Smooth muscle cell (in vitro differentiated cells): ENCODE data around the gene PHF1. TPM values are rescaled to one million over a fixed set of nuclear protein-coding genes. Genes with fewer than 3 reads are reported as not detected.

Source experiments
- DNase-seq: peaks from one replicate; lab custom pipeline; 2025; ENCODE audit not compliant: unreplicated experiment; lab: John Stamatoyannopoulos, UW
- H2AFZ ChIP-seq: fragments of 200-600 bp; sonication (generic); 2 replicates; pipeline ENCODE4 v1.6.0; 2016; ENCODE audit warnings: antibody characterized with exemption, low read depth, mild to moderate bottlenecking
- H3F3A ChIP-seq: fragments of 200-600 bp; sonication (generic); 2 replicates; pipeline ENCODE4 v1.6.0; 2017; ENCODE audit warnings: antibody characterized with exemption, low read depth
- H3K27ac ChIP-seq: fragments of 200-600 bp; sonication (generic); 2 replicates; pipeline ENCODE4 v1.5.1; 2016; ENCODE audit warnings: low read depth, mild to moderate bottlenecking
- H3K27me3 ChIP-seq: fragments of 200-600 bp; sonication (generic); 2 replicates; pipeline ENCODE4 v1.6.1; 2016; ENCODE audit warnings: low read depth, mild to moderate bottlenecking
- H3K36me3 ChIP-seq: fragments of 200-600 bp; sonication (generic); 2 replicates; pipeline ENCODE4 v1.5.1; 2016; ENCODE audit warnings: low read depth
- H3K4me1 ChIP-seq: fragments of 200-600 bp; sonication (generic); 2 replicates; pipeline ENCODE4 v1.5.1; 2016; ENCODE audit warnings: low read depth
- H3K4me2 ChIP-seq: fragments of 200-600 bp; sonication (generic); 2 replicates; pipeline ENCODE4 v1.6.0; 2016; ENCODE audit warnings: mild to moderate bottlenecking
- H3K4me3 ChIP-seq: fragments of 200-600 bp; sonication (generic); 2 replicates; pipeline ENCODE4 v1.5.1; 2016; ENCODE audit warnings: mild to moderate bottlenecking
- H3K79me2 ChIP-seq: fragments of 200-600 bp; sonication (generic); 2 replicates; pipeline ENCODE4 v1.6.0; 2016; ENCODE audit warnings: low read depth, mild to moderate bottlenecking
- H3K9ac ChIP-seq: fragments of 200-600 bp; sonication (generic); 2 replicates; pipeline ENCODE4 v1.6.0; 2016; ENCODE audit warnings: low read depth
- H3K9me3 ChIP-seq: fragments of 200-600 bp; sonication (generic); replicated peaks from 2 replicates; pipeline ENCODE4 v1.5.1; 2016; ENCODE audit warnings: low read depth
- H4K20me1 ChIP-seq: fragments of 200-600 bp; sonication (generic); 2 replicates; pipeline ENCODE4 v1.6.0; 2016; ENCODE audit warnings: low read depth
- CTCF ChIP-seq: fragments of 200-600 bp; sonication (generic); IDR thresholded peaks from 2 replicates; pipeline ENCODE4 v1.5.1; 2017; ENCODE audit warnings: borderline replicate concordance, mild to moderate bottlenecking, antibody characterized with exemption; ENCODE audit not compliant: insufficient read depth, poor library complexity, severe bottlenecking
- WGBS: methylation state at CpG from one replicate; pipeline ENCODE4 v1.1.7; 2016; ENCODE audit warnings: low lambda C conversion rate; 5-methylcytosine and 5-hydroxymethylcytosine counted together
- microRNA-seq: library from miRNA; unstranded; fragments of <30 nt; microRNA quantifications from one replicate; pipeline ENCODE4, GENCODE V29; 2016; ENCODE audit warnings: borderline number of aligned reads
- polyA plus RNA-seq: library from polyadenylated mRNA; unstranded; fragments of >200 nt; fragmentation: Nextera tagmentation; extraction: Ambion mirVana; gene quantifications from 2 replicates; pipeline ENCODE4 v1.2.1, GENCODE V29; 2016
- small RNA-seq: library from RNA; depleted of rRNA; stranded (forward); fragments of <200 nt; gene quantifications from one replicate; pipeline ENCODE3, GENCODE V24; 2014
- total RNA-seq: library from RNA; depleted of rRNA; stranded (reverse); fragments of >200 nt; gene quantifications from 2 replicates; pipeline ENCODE4 v1.2.3, GENCODE V29; 2014

The PHF1 gene
- total and polyA plus RNA-seq, 2 experiments from 2014 or later = 36.9 to 39.3 TPM

DNA sequence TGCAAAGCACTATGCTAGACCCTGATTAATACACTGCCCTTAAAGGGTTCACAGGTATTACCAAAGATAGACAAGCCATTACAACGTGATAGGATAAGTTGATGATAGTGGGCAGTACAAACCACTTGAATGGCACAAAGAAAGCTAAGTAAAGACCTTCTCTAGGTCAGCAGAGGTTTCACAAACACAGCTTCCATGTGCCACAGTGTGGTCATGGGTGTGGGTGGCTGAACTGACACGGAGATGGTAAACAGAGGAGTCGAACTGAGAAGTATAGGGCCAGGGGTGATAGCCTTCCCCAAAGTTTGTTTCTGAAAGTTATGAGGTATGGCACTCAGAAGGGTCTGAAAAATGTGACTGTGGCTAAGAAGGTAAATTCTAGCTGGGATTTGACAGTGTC, 47.9 kb downstream of the PHF1 start:
- Histone ChIP-seq H3K4me3 (no peak overlapping the region), H3K9me3 (no peaks in the 10 kb centered on the region), H3K4me2 (no peak overlapping the region), H3K27ac (no peak overlapping the region), H3K4me1 (peaks cover 5% of the 10 kb centered on the region), H2AFZ (no peak overlapping the region), H3K9ac (no peak overlapping the region), H3K27me3 (peaks cover 7% of the 10 kb centered on the region), H3F3A (no peaks in the 10 kb centered on the region), H4K20me1 (no peaks in the 10 kb centered on the region), H3K79me2 (peaks cover 15% of the 10 kb centered on the region), H3K36me3 (no peaks in the 10 kb centered on the region)
- no peak for DNase-seq
- 92% methylated on average over 3 of the region's 3 CpGs for WGBS
- TF ChIP-seq CTCF = no peak

DNA sequence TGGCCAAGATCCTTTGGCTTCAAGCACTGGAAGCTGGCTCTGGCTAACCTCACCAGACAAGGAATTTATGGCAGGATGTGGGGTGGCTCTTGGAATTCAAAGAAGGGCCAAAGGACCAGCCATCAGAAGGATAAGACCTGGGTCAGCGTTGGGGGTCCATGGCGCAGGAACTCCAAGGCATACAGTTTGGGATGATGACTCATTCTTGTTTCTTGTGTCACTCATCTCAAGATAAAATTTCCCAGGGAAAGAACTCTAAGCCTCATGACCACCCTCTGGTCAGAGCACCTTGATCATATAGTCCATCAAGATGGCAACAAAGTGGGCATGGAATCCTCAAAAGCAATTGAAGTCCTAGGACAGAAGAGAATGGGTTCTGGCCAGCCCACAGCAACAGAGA, 48.4 kb downstream of the PHF1 start:
- H3K79me2 ChIP-seq = peaks cover 11% of the 10 kb centered on the region
- H3F3A ChIP-seq = no peaks in the 10 kb centered on the region
- TF ChIP-seq CTCF = no peak
- peaks cover 5% of the 10 kb centered on the region for H3K4me1 ChIP-seq
- H3K27ac ChIP-seq = no peak overlapping the region
- DNase-seq = no peak
- 88% methylated on average over 2 of the region's 2 CpGs for WGBS
- no peaks in the 10 kb centered on the region for H3K36me3 ChIP-seq
- H3K27me3 ChIP-seq = peaks cover 7% of the 10 kb centered on the region
- H3K4me2 ChIP-seq = no peak overlapping the region
- no peaks in the 10 kb centered on the region for H3K9me3 ChIP-seq
- H3K9ac ChIP-seq = no peak overlapping the region
- H2AFZ ChIP-seq = no peak overlapping the region
- H3K4me3 ChIP-seq = no peak overlapping the region
- no peaks in the 10 kb centered on the region for H4K20me1 ChIP-seq

Small RNA genes within 50 kb of the gene (microRNA-seq; reads per million reads assigned to microRNA genes)
- gene MIR5004 = not detected

Small RNA genes within 50 kb of the gene (small RNA-seq; reads per million reads assigned to genes)
- gene RPL35AP4 (not detected), gene ZBTB9 (not detected)

Other genes with a start within 250 kb of the PHF1 start
- gene COL11A2, start 218.5 kb upstream of the PHF1 start, total RNA-seq = 0.36 and 1.1 TPM in 2 replicates
- 1.2 and 1.5 TPM in 2 replicates for gene COL11A2, start 218.5 kb upstream of the PHF1 start, polyA plus RNA-seq
- gene RXRB, start 210.3 kb upstream of the PHF1 start, total RNA-seq = 24.3 and 25.7 TPM in 2 replicates
- 28.2 and 33.7 TPM in 2 replicates for gene RXRB, start 210.3 kb upstream of the PHF1 start, polyA plus RNA-seq
- gene SLC39A7, start 210.1 kb upstream of the PHF1 start, total RNA-seq = 112 and 140 TPM in 2 replicates
- gene SLC39A7, start 210.1 kb upstream of the PHF1 start, polyA plus RNA-seq = 87.2 and 89.5 TPM in 2 replicates
- gene HSD17B8, start 206.4 kb upstream of the PHF1 start, total RNA-seq = 2.9 and 4.9 TPM in 2 replicates
- gene HSD17B8, start 206.4 kb upstream of the PHF1 start, polyA plus RNA-seq = 3.7 and 9.6 TPM in 2 replicates
- gene RING1, start 202.5 kb upstream of the PHF1 start, total RNA-seq = 23.4 and 32.2 TPM in 2 replicates
- 31.6 and 35.1 TPM in 2 replicates for gene RING1, start 202.5 kb upstream of the PHF1 start, polyA plus RNA-seq
- gene VPS52, start 139.1 kb upstream of the PHF1 start, total RNA-seq = 23.1 and 34.7 TPM in 2 replicates
- gene VPS52, start 139.1 kb upstream of the PHF1 start, polyA plus RNA-seq = 22.6 and 37.0 TPM in 2 replicates
- 2,939 and 3,261 TPM in 2 replicates for gene RPS18, start 138.9 kb upstream of the PHF1 start, total RNA-seq
- gene RPS18, start 138.9 kb upstream of the PHF1 start, polyA plus RNA-seq = 1,790 and 1,848 TPM in 2 replicates
- 2.9 and 4.6 TPM in 2 replicates for gene B3GALT4, start 133.9 kb upstream of the PHF1 start, total RNA-seq
- 6.1 and 14.6 TPM in 2 replicates for gene B3GALT4, start 133.9 kb upstream of the PHF1 start, polyA plus RNA-seq
- gene WDR46, start 121.8 kb upstream of the PHF1 start, total RNA-seq = 52.5 and 67.9 TPM in 2 replicates
- gene WDR46, start 121.8 kb upstream of the PHF1 start, polyA plus RNA-seq = 69.9 and 78.6 TPM in 2 replicates
- gene PFDN6, start 121.4 kb upstream of the PHF1 start, total RNA-seq = 21.4 and 33.8 TPM in 2 replicates
- gene PFDN6, start 121.4 kb upstream of the PHF1 start, polyA plus RNA-seq = 23.1 and 24.0 TPM in 2 replicates
- gene RGL2, start 112.1 kb upstream of the PHF1 start, total RNA-seq = 21.8 and 31.9 TPM in 2 replicates
- 55.6 and 58.7 TPM in 2 replicates for gene RGL2, start 112.1 kb upstream of the PHF1 start, polyA plus RNA-seq
- gene TAPBP, start 96.9 kb upstream of the PHF1 start, total RNA-seq = 30.2 and 34.7 TPM in 2 replicates
- gene TAPBP, start 96.9 kb upstream of the PHF1 start, polyA plus RNA-seq = 75.9 and 81.6 TPM in 2 replicates
- gene ZBTB22, start 93.3 kb upstream of the PHF1 start, total RNA-seq = 9.6 and 11.0 TPM in 2 replicates
- gene ZBTB22, start 93.3 kb upstream of the PHF1 start, polyA plus RNA-seq = 22.9 and 24.9 TPM in 2 replicates
- gene DAXX, start 88.1 kb upstream of the PHF1 start, total RNA-seq = 19.0 and 23.7 TPM in 2 replicates
- 38.3 and 51.3 TPM in 2 replicates for gene DAXX, start 88.1 kb upstream of the PHF1 start, polyA plus RNA-seq
- gene KIFC1, start 19.2 kb upstream of the PHF1 start, total RNA-seq = 12.0 and 21.5 TPM in 2 replicates
- gene KIFC1, start 19.2 kb upstream of the PHF1 start, polyA plus RNA-seq = 2.9 and 8.8 TPM in 2 replicates
- 126 and 173 TPM in 2 replicates for gene CUTA, start 7.1 kb downstream of the PHF1 start, total RNA-seq
- 289 and 298 TPM in 2 replicates for gene CUTA, start 7.1 kb downstream of the PHF1 start, polyA plus RNA-seq
- 8.6 and 10.4 TPM in 2 replicates for gene SYNGAP1, start 9.1 kb downstream of the PHF1 start, total RNA-seq
- gene SYNGAP1, start 9.1 kb downstream of the PHF1 start, polyA plus RNA-seq = 1.9 and 7.9 TPM in 2 replicates
- 7.5 and 11.6 TPM in 2 replicates for gene ZBTB9, start 43.6 kb downstream of the PHF1 start, total RNA-seq
- gene ZBTB9, start 43.6 kb downstream of the PHF1 start, polyA plus RNA-seq = 6.2 and 10.9 TPM in 2 replicates
- gene BAK1, start 169.3 kb downstream of the PHF1 start, total RNA-seq = 23.6 and 23.8 TPM in 2 replicates
- 43.7 and 50.4 TPM in 2 replicates for gene BAK1, start 169.3 kb downstream of the PHF1 start, polyA plus RNA-seq
- 4.7 and 7.4 TPM in 2 replicates for gene ITPR3, start 210.3 kb downstream of the PHF1 start, total RNA-seq
- 2.0 and 5.7 TPM in 2 replicates for gene ITPR3, start 210.3 kb downstream of the PHF1 start, polyA plus RNA-seq